ENCODE results near the gene PKP3. TPM values are rescaled to one million over a fixed set of nuclear protein-coding genes. Genes with fewer than 3 reads are reported as not detected.

Gene PKP3
- total and polyA plus RNA-seq, 7 donors = 0.27 to 140 (median 57.1) TPM; not detected in 2

GRCh38 chr11:419248-420005 lies 25.4 kb downstream of the PKP3 start:
- H3K4me3 ChIP-seq = no peak overlapping the region
- TF ChIP-seq POLR2A (IDR thresholded peaks at IDR 0.05) (no peak), POLR2AphosphoS5 (IDR thresholded peaks at IDR 0.05) (no peak), EP300 (IDR thresholded peaks at IDR 0.05) (no peak)
- TF ChIP-seq, protein P1, sequence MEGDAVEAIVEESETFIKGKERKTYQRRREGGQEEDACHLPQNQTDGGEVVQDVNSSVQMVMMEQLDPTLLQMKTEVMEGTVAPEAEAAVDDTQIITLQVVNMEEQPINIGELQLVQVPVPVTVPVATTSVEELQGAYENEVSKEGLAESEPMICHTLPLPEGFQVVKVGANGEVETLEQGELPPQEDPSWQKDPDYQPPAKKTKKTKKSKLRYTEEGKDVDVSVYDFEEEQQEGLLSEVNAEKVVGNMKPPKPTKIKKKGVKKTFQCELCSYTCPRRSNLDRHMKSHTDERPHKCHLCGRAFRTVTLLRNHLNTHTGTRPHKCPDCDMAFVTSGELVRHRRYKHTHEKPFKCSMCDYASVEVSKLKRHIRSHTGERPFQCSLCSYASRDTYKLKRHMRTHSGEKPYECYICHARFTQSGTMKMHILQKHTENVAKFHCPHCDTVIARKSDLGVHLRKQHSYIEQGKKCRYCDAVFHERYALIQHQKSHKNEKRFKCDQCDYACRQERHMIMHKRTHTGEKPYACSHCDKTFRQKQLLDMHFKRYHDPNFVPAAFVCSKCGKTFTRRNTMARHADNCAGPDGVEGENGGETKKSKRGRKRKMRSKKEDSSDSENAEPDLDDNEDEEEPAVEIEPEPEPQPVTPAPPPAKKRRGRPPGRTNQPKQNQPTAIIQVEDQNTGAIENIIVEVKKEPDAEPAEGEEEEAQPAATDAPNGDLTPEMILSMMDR (IDR thresholded peaks at IDR 0.05) = no peak
- peaks cover 0 to 15% (median 11%) of the 10 kb centered on the region in 4 donors for H3K4me1 ChIP-seq
- no peak for DNase-seq
- WGBS, 2 donors = 91 to 93% methylated on average over 20 of the region's 20 CpGs
- no peaks in the 10 kb centered on the region for H3K9me3 ChIP-seq
- no peak overlapping the region for H3K27ac ChIP-seq
- intact Hi-C loops (cut with DNase I) = no loop called here
- peaks cover 25 to 83% (median 73%) of the 10 kb centered on the region in 3 donors for H3K27me3 ChIP-seq
- H3K36me3 ChIP-seq = no peaks in the 10 kb centered on the region

- WGBS, 2 donors = 79 to 90% methylated on average over 71 of the region's 71 CpGs
- H3K9me3 ChIP-seq = no peaks in the 10 kb centered on the region
- intact Hi-C loops (cut with DNase I) = no loop called here
- no peaks in the 10 kb centered on the region for H3K36me3 ChIP-seq
- H3K4me1 ChIP-seq = peaks cover 0 to 15% (median 11%) of the 10 kb centered on the region in 4 donors
- TF ChIP-seq POLR2A (IDR thresholded peaks at IDR 0.05) (no peak), POLR2AphosphoS5 (IDR thresholded peaks at IDR 0.05) (no peak), EP300 (IDR thresholded peaks at IDR 0.05) (no peak)
- TF ChIP-seq, protein P1 (IDR thresholded peaks at IDR 0.05) = no peak
- peaks cover 25 to 77% (median 65%) of the 10 kb centered on the region in 3 donors for H3K27me3 ChIP-seq
- no peak overlapping the region for H3K27ac ChIP-seq
- no peak for DNase-seq
- no peak overlapping the region for H3K4me3 ChIP-seq
These were observed 26.3 kb downstream of the PKP3 start for GRCh38 chr11:420054-420910.

- 85 to 90% methylated on average over 21 of the region's 21 CpGs for WGBS, 2 donors
- DNase-seq = no peak
- intact Hi-C loops (cut with DNase I) = no loop called here
- Histone ChIP-seq H3K9me3 (no peaks in the 10 kb centered on the region), H3K36me3 (no peaks in the 10 kb centered on the region), H3K27me3 (peaks cover 25 to 71% (median 58%) of the 10 kb centered on the region in 3 donors), H3K27ac (no peak overlapping the region), H3K4me3 (no peak overlapping the region), H3K4me1 (peaks cover 0 to 15% (median 11%) of the 10 kb centered on the region in 4 donors)
- TF ChIP-seq POLR2A (IDR thresholded peaks at IDR 0.05) (no peak), POLR2AphosphoS5 (IDR thresholded peaks at IDR 0.05) (no peak), EP300 (IDR thresholded peaks at IDR 0.05) (no peak)
- TF ChIP-seq, protein P1 (IDR thresholded peaks at IDR 0.05) = no peak
These were observed 26.9 kb downstream of the PKP3 start for GRCh38 chr11:420911-421321.

- intact Hi-C loops (cut with DNase I) = no loop called here
These were observed 28.2 kb downstream of the PKP3 start for GRCh38 chr11:422249-422656.

More at GRCh38 chr11:422249-422656, 28.2 kb downstream of the PKP3 start:
- Histone ChIP-seq H3K4me1 (peaks cover 0 to 3% (median 1%) of the 10 kb centered on the region in 4 donors), H3K27ac (no peak overlapping the region), H3K36me3 (no peaks in the 10 kb centered on the region), H3K9me3 (no peaks in the 10 kb centered on the region), H3K27me3 (peaks cover 17 to 58% (median 45%) of the 10 kb centered on the region in 3 donors), H3K4me3 (no peak overlapping the region)
- WGBS, 2 donors = 87 to 93% methylated on average over 10 of the region's 10 CpGs
- no peak for DNase-seq
- TF ChIP-seq POLR2A (IDR thresholded peaks at IDR 0.05) (no peak), POLR2AphosphoS5 (IDR thresholded peaks at IDR 0.05) (no peak), EP300 (IDR thresholded peaks at IDR 0.05) (no peak)
- TF ChIP-seq, protein P1 (IDR thresholded peaks at IDR 0.05) = no peak

Measured in sigmoid colon (tissue), 7 donors.